Ovary (tissue), 9 donors: ENCODE results near the gene PLPP1. TPM values are rescaled to one million over a fixed set of nuclear protein-coding genes. Genes with fewer than 3 reads are reported as not detected.

ENCODE experiments used
- DNase-seq, 5 donors: peaks; one replicate each; pipeline ENCODE4 v3.0.0-alpha.2; 2019 to 2020
- H3K27ac ChIP-seq, 2 donors: fragments of 200-600 bp; one replicate each; pipeline versions ENCODE4 v1.5.1 to v1.8.0; 2019 to 2022
- H3K27me3 ChIP-seq: fragments of 200-600 bp; one replicate; pipeline ENCODE4 v1.8.0; 2022
- H3K36me3 ChIP-seq: fragments of 200-600 bp; sonication (generic); one replicate; pipeline ENCODE4 v1.5.1; 2019
- H3K4me1 ChIP-seq: one replicate; pipeline ENCODE4 v1.8.1; 2013; ENCODE audit warnings: mild to moderate bottlenecking, moderate library complexity; ENCODE audit not compliant: insufficient read depth
- H3K4me3 ChIP-seq: fragments of 200-600 bp; sonication (generic); one replicate; pipeline ENCODE4 v1.5.1; 2017
- H3K9me3 ChIP-seq, 2 donors: fragments of 200-600 bp in 1 of 2; sonication (generic) in 1 of 2; one replicate each; pipeline versions ENCODE4 v1.5.1 to v1.8.1; 2013 to 2019; ENCODE audit warnings: mild to moderate bottlenecking in 1 of 2, moderate library complexity in 1 of 2
- EP300 ChIP-seq: sonication (generic); formaldehyde crosslinking; IDR thresholded peaks from one replicate; pipeline ENCODE4 v1.6.1; 2017; ENCODE audit warnings: antibody characterized with exemption
- POLR2A ChIP-seq: fragments of 450-650 bp; IDR thresholded peaks from one replicate; pipeline ENCODE4 v1.6.1; 2017; ENCODE audit warnings: antibody characterized with exemption, mild to moderate bottlenecking, moderate library complexity
- WGBS, 3 donors: extraction: QIAGEN DNeasy Blood & Tissue Kit in 1 of 3; methylation state at CpG; one replicate each; pipeline versions ENCODE4 v1.1.5 to v1.1.7; 2013 to 2017; 5-methylcytosine and 5-hydroxymethylcytosine counted together
- intact Hi-C, 4 donors: fragments of 100-400 bp; cut with DNase I; formaldehyde crosslinking; loops; one replicate each; pipeline versions ENCODE4 v1.11.0 to v1.15.1; 2022 to 2023
- polyA plus RNA-seq, 2 donors: library from polyadenylated mRNA; stranded (reverse); fragments of 200-250 nt in 1 of 2; fragments of 350-450 nt in 1 of 2; fragmentation: Illumina TruSeq in 1 of 2; extraction: RNeasy Lipid Tissue Mini Kit (QIAGEN cat#74804) in 1 of 2; gene quantifications; one replicate each; pipeline ENCODE4 v1.2.3, GENCODE V29; 2013 to 2014
- total RNA-seq, 7 donors: library from RNA; depleted of rRNA in 2 of 7; stranded (reverse); fragments of >200 nt in 2 of 7; fragmentation: NEBNext Ultra II Directional in 3 of 7; extraction: Animal tissue kit (Norgen Biotek cat#: 25700) in 3 of 7; gene quantifications; one replicate each; pipeline versions ENCODE4 v1.1.0 to v1.2.4, GENCODE V29; 2016 to 2023
- TF ChIP-seq, protein P1 (sequence below), 3 donors: fragments of 450-650 bp in 2 of 3; fragments of 200-600 bp in 1 of 3; IDR thresholded peaks; one replicate each; pipeline versions ENCODE4 v1.5.1 to v1.8.0; 2016 to 2022; ENCODE audit warnings: antibody characterized with exemption in 3 of 3, mild to moderate bottlenecking in 1 of 3
- donor health status: DM: no; HTN: no; CAD: no; lungs with moderate emphysema.
- donor health status: DM: no; HTN: no; CAD: no.
- donor health status: Bipolar disorder and iron deficiency.
- donor health status: DM: yes; HTN: yes; CAD: no.
- donor health status: DM: no; HTN: no; CAD: no.
- donor health status: DM: yes; HTN: yes; CAD: no.

The PLPP1 gene
- total and polyA plus RNA-seq, 9 donors = 13.5 to 136 (median 34.5) TPM

DNA sequence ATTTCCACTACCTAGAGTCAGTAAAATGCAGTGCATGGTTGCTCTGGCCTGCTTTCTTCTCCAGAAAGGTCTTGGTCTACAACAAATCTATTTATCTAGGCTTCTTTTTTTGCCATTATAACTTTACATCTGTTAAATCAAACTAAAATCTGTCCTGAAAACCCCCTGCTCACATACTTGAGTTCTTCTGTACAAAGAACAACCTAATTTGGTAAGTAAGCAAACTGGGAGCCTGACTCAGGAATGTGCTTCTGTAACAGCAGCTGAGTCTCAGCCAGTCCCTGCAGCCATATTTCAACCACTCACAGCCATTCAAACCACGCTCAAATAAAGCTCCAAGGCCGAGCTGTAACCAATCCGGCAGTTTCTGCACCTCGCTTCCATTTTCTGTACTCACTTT lies 95.8 kb downstream of the PLPP1 start:
- WGBS, 3 donors = 31 to 57% (median 50%) methylated on average over 4 of the region's 4 CpGs
- intact Hi-C loops = no loop called here

DNA sequence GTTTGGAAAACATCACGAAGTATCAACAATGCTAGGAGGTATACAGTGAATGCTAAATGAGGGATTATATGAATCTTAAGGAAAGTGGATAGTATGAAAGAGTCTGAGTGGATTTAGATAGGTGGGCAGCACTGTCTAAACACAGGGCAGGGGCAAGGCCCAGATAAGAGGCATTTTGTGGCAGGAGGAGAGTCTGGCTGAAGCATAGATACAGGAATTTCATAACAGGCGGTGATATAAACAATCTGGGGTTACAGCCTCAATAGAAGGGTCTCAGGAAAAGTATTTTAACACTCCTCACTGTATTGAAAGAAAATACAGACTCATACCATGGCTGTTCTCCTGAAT lies 96.9 kb downstream of the PLPP1 start:
- no peak overlapping the region for H3K4me3 ChIP-seq
- intact Hi-C loops = no loop called here
- DNase-seq = no peak
- H3K27me3 ChIP-seq = no peaks in the 10 kb centered on the region
- peak overlapping the region; percentile 59 to 73 for H3K27ac ChIP-seq
- 71 to 86% (median 80%) methylated on average over 2 of the region's 2 CpGs for WGBS, 3 donors
- TF ChIP-seq, protein P1, sequence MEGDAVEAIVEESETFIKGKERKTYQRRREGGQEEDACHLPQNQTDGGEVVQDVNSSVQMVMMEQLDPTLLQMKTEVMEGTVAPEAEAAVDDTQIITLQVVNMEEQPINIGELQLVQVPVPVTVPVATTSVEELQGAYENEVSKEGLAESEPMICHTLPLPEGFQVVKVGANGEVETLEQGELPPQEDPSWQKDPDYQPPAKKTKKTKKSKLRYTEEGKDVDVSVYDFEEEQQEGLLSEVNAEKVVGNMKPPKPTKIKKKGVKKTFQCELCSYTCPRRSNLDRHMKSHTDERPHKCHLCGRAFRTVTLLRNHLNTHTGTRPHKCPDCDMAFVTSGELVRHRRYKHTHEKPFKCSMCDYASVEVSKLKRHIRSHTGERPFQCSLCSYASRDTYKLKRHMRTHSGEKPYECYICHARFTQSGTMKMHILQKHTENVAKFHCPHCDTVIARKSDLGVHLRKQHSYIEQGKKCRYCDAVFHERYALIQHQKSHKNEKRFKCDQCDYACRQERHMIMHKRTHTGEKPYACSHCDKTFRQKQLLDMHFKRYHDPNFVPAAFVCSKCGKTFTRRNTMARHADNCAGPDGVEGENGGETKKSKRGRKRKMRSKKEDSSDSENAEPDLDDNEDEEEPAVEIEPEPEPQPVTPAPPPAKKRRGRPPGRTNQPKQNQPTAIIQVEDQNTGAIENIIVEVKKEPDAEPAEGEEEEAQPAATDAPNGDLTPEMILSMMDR (IDR thresholded peaks at IDR 0.05) = no peak
- H3K4me1 ChIP-seq = peaks cover 9% of the 10 kb centered on the region
- no peaks in the 10 kb centered on the region for H3K36me3 ChIP-seq
- H3K9me3 ChIP-seq = no peaks in the 10 kb centered on the region

More for the DNA sequence above, 95.8 kb downstream of the PLPP1 start:
- Histone ChIP-seq H3K27me3 (no peaks in the 10 kb centered on the region), H3K4me1 (peaks cover 9% of the 10 kb centered on the region), H3K36me3 (no peaks in the 10 kb centered on the region), H3K27ac (peak overlapping the region in 1 of 2 donors; percentile 59), H3K9me3 (no peaks in the 10 kb centered on the region), H3K4me3 (no peak overlapping the region)
- TF ChIP-seq, protein P1 (IDR thresholded peaks at IDR 0.05) = no peak
- peak; percentile 4 for TF ChIP-seq EP300
- DNase-seq = no peak

DNA sequence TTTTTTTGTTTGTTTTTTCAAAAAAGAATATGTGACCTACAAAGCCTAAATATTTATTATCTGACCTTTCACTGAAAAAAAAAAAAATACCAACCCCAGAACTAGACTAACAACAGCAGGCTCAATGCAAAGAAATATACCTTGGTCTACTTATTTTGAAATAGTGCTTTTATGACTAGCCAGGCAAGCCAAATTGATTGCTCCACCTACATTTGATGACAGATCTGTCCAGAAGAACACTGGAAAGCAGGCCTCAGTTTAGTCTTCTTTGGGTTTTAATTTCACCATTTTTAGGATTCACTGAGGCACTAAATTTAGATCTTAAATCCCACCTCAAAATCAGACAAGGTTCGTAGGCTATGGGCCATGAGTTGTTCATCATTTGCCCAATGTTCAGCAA lies 97.3 kb downstream of the PLPP1 start:
- Histone ChIP-seq H3K27ac (peak overlapping the region in 1 of 2 donors; percentile 59), H3K9me3 (no peaks in the 10 kb centered on the region), H3K27me3 (no peaks in the 10 kb centered on the region), H3K4me3 (no peak overlapping the region), H3K36me3 (no peaks in the 10 kb centered on the region), H3K4me1 (peaks cover 9% of the 10 kb centered on the region)
- WGBS, 3 donors = 56 to 60% (median 60%) methylated on average over 1 of the region's 1 CpG
- TF ChIP-seq POLR2A = no peak
- TF ChIP-seq, protein P1 (IDR thresholded peaks at IDR 0.05) = no peak
- TF ChIP-seq EP300 = no peak
- intact Hi-C loops = no loop called here
- DNase-seq = no peak

DNA sequence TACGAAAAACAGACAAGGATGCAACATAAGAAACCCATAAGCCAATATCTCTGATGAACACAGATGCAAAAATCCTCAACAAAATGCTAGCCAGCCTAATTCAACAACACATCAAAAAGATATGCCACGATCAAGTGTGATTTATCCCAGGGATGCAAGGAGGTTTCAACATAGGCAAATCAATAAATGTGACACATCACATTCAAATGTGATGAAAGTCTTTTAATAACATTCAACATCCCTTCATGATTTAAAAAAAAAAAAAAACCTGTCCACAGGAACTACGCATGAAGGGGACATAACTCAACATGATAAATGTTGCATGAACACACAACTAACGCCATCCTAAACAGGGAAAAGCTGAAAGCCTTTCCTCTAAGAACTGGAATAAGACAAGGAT lies 102.2 kb downstream of the PLPP1 start:
- TF ChIP-seq POLR2A = no peak
- TF ChIP-seq, protein P1 (IDR thresholded peaks at IDR 0.05) = no peak
- no peak for TF ChIP-seq EP300
- 95 to 97% (median 95%) methylated on average over 4 of the region's 4 CpGs for WGBS, 3 donors
- no peaks in the 10 kb centered on the region for H3K9me3 ChIP-seq
- no peak for DNase-seq
- no peaks in the 10 kb centered on the region for H3K36me3 ChIP-seq
- no peak overlapping the region for H3K27ac ChIP-seq
- H3K27me3 ChIP-seq = no peaks in the 10 kb centered on the region
- H3K4me1 ChIP-seq = peaks cover 2% of the 10 kb centered on the region
- H3K4me3 ChIP-seq = no peak overlapping the region
- intact Hi-C loops = no loop called here
